ENCODE data around the gene HSD17B12.

The HSD17B12 gene

GRCh38 chr11:43866969-43867368 lies 186.4 kb downstream of the HSD17B12 start (continued):
- TF ChIP-seq CSRNP3 (CRISPR knock-in tag; IDR thresholded peaks at IDR 0.05) = no peak

- peak; percentile 76 for ATAC-seq
- TF ChIP-seq OSR1 (CRISPR knock-in tag; IDR thresholded peaks at IDR 0.05) (no peak), ZNF8 (CRISPR knock-in tag; IDR thresholded peaks at IDR 0.05) (no peak), SNAI2 (CRISPR knock-in tag; IDR thresholded peaks at IDR 0.05) (no peak), ZNF565 (CRISPR knock-in tag; conservative IDR thresholded peaks at IDR 0.05; ENCODE audit: low read depth) (no peak), ARNTL (CRISPR knock-in tag; IDR thresholded peaks at IDR 0.05; ENCODE audit: borderline replicate concordance, low read depth) (no peak), RARB (CRISPR knock-in tag; IDR thresholded peaks at IDR 0.05) (no peak), ZC3H10 (CRISPR knock-in tag; IDR thresholded peaks at IDR 0.05) (no peak), GLIS3 (CRISPR knock-in tag; IDR thresholded peaks at IDR 0.05) (no peak), ISL1 (CRISPR knock-in tag; IDR thresholded peaks at IDR 0.05) (no peak), CREB5 (CRISPR knock-in tag; IDR thresholded peaks at IDR 0.05; ENCODE audit: low read depth) (no peak), CSRNP3 (CRISPR knock-in tag; IDR thresholded peaks at IDR 0.05) (no peak), POU6F1 (CRISPR knock-in tag; IDR thresholded peaks at IDR 0.05; ENCODE audit: borderline replicate concordance, low read depth) (no peak), TOX (CRISPR knock-in tag; IDR thresholded peaks at IDR 0.05; ENCODE audit: borderline replicate concordance) (no peak), PATZ1 (CRISPR knock-in tag; IDR thresholded peaks at IDR 0.05; ENCODE audit: borderline replicate concordance) (no peak), ZFP3 (CRISPR knock-in tag; IDR thresholded peaks at IDR 0.05) (no peak)
Observed at GRCh38 chr11:43868852-43869567, 188.5 kb downstream of the HSD17B12 start.

GRCh38 chr11:43871051-43871450 lies 190.5 kb downstream of the HSD17B12 start:
- no peak for TF ChIP-seq GLIS3 (CRISPR knock-in tag; IDR thresholded peaks at IDR 0.05)
- TF ChIP-seq ZNF565 (CRISPR knock-in tag; conservative IDR thresholded peaks at IDR 0.05; ENCODE audit: low read depth) = no peak
- TF ChIP-seq TSHZ2 (CRISPR knock-in tag; IDR thresholded peaks at IDR 0.05) = no peak
- no peak for TF ChIP-seq ZNF8 (CRISPR knock-in tag; IDR thresholded peaks at IDR 0.05)
- ATAC-seq = no peak

GRCh38 chr11:43872995-43873394 lies 192.5 kb downstream of the HSD17B12 start:
- no peak for TF ChIP-seq ISL1 (CRISPR knock-in tag; IDR thresholded peaks at IDR 0.05)
- TF ChIP-seq ZNF565 (CRISPR knock-in tag; conservative IDR thresholded peaks at IDR 0.05; ENCODE audit: low read depth) = no peak
- no peak for TF ChIP-seq BACH2 (CRISPR knock-in tag; IDR thresholded peaks at IDR 0.05; ENCODE audit: borderline replicate concordance)
- no peak for TF ChIP-seq TCF4 (CRISPR knock-in tag; IDR thresholded peaks at IDR 0.05; ENCODE audit: borderline replicate concordance)
- TF ChIP-seq TSHZ2 (CRISPR knock-in tag; IDR thresholded peaks at IDR 0.05) = no peak
- ATAC-seq = no peak
